HCT116 (cell line): ENCODE measurements around the gene TBC1D1. TPM values are rescaled to one million over a fixed set of nuclear protein-coding genes. Genes with fewer than 3 reads are reported as not detected.

ENCODE experiments used
- ATAC-seq: fragments of 200-7000 bp; cut with Tn5 transposase; 2 replicates; pipeline ENCODE4 v1.9.1; 2020; ENCODE audit warnings: mild to moderate bottlenecking, moderate library complexity
- BruUV-seq: library from RNA; stranded (reverse); fragments of 400-500 nt; replicated peaks from 2 replicates; lab custom pipeline; 2021; lab: Mats Ljungman, UMichigan
- CTCF ChIA-PET: fragments of 300-600 bp; sonication (Branson Sonifier 250); formaldehyde crosslinking; loops from one replicate; lab custom pipeline; 2021; ENCODE audit warnings: antibody characterized with exemption; lab: Charles Lee
- POLR2A ChIA-PET: fragments of 300-600, 350-600 bp; sonication (Branson Sonifier 250); formaldehyde crosslinking; loops from one replicate; lab custom pipeline; 2021; ENCODE audit warnings: antibody characterized with exemption; lab: Charles Lee
- RAD21 ChIA-PET, 2 experiments: fragments of 300-600 bp; sonication (Branson Sonifier 250); formaldehyde crosslinking; loops; one replicate each; lab custom pipeline; 2023; ENCODE audit warnings: low total read pairs in 2 of 2; ENCODE audit not compliant: uncharacterized antibody in 2 of 2, unreplicated experiment in 2 of 2, low non-redundant PET in 1 of 2; lab: Charles Lee
- DNase-seq: peaks from one replicate; pipeline ENCODE4 v3.0.0-alpha.2; 2010; ENCODE audit warnings: low read depth, low spot score
- H2AFZ ChIP-seq: fragments of 200-600 bp; shearing (Covaris generic), sonication (generic); 2 replicates; pipeline ENCODE4 v1.6.1; 2017; ENCODE audit warnings: low read depth, mixed run types, mixed read lengths, antibody characterized with exemption, low read length; ENCODE audit not compliant: poor library complexity, severe bottlenecking
- H3K27ac ChIP-seq: 2 replicates; pipeline ENCODE4 v1.5.1; 2012; ENCODE audit warnings: low read depth, low read length
- H3K27me3 ChIP-seq: fragments of 200-600 bp; sonication (generic); 2 replicates; pipeline ENCODE4 v1.6.1; 2016; ENCODE audit warnings: mixed run types, low read length, mixed read lengths; ENCODE audit not compliant: insufficient read depth
- H3K36me3 ChIP-seq, 2 experiments: fragments of 200-500 bp in 1 of 2; fragments of 200-600 bp in 1 of 2; sonication (Bioruptor generic) in 1 of 2; sonication (generic) in 1 of 2; 2 replicates each; pipeline versions ENCODE4 v1.5.1 to v1.6.1; 2014 to 2016; ENCODE audit warnings: low read length in 2 of 2, inconsistent platforms in 1 of 2, mixed read lengths in 1 of 2, mixed run types in 1 of 2; ENCODE audit not compliant: insufficient read depth in 2 of 2, control insufficient read depth in 1 of 2
- H3K4me1 ChIP-seq, 2 experiments: fragments of 200-600 bp in 1 of 2; sonication (generic) in 1 of 2; 2 replicates each; pipeline versions ENCODE4 v1.5.1 to v1.6.1; 2012 to 2017; ENCODE audit warnings: low read length in 2 of 2, inconsistent platforms in 1 of 2, mild to moderate bottlenecking in 1 of 2, mixed read lengths in 1 of 2, mixed run types in 1 of 2, moderate library complexity in 1 of 2; ENCODE audit not compliant: insufficient read depth in 2 of 2, control insufficient read depth in 1 of 2
- H3K4me2 ChIP-seq: fragments of 200-600 bp; sonication (generic); 2 replicates; pipeline ENCODE4 v1.6.1; 2017; ENCODE audit warnings: mixed run types, low read length, mixed read lengths
- H3K4me3 ChIP-seq, 2 experiments: fragments of 200-600 bp in 1 of 2; sonication (generic) in 1 of 2; replicated peaks in 1 of 2; 2 replicates each; pipeline ENCODE4 v1.5.1; 2011 to 2016; ENCODE audit warnings: low read length in 2 of 2, control low read depth in 1 of 2, low read depth in 1 of 2, mild to moderate bottlenecking in 1 of 2, mixed read lengths in 1 of 2, mixed run types in 1 of 2
- H3K79me2 ChIP-seq: fragments of 200-600 bp; sonication (generic); 2 replicates; pipeline ENCODE4 v1.6.1; 2017; ENCODE audit warnings: mild to moderate bottlenecking, mixed run types, low read length, moderate library complexity, mixed read lengths; ENCODE audit not compliant: insufficient read depth
- H3K9ac ChIP-seq: fragments of 200-600 bp; sonication (generic); 2 replicates; pipeline ENCODE4 v1.6.1; 2016; ENCODE audit warnings: low read length, mixed read lengths
- H3K9me2 ChIP-seq: fragments of 200-600 bp; sonication (generic), shearing (Covaris generic); 2 replicates; pipeline ENCODE4 v1.6.1; 2017; ENCODE audit warnings: mixed run types, mild to moderate bottlenecking, moderate library complexity; ENCODE audit not compliant: insufficient read depth
- H3K9me3 ChIP-seq, 2 experiments: fragments of 200-500 bp in 1 of 2; fragments of 200-600 bp in 1 of 2; sonication (Bioruptor generic) in 1 of 2; sonication (generic) in 1 of 2; 2 replicates each; pipeline ENCODE4 v1.6.1; 2014 to 2017; ENCODE audit warnings: low read length in 2 of 2, mixed read lengths in 2 of 2, inconsistent platforms in 1 of 2, low read depth in 1 of 2, mild to moderate bottlenecking in 1 of 2, mixed run types in 1 of 2, moderate library complexity in 1 of 2; ENCODE audit not compliant: control insufficient read depth in 1 of 2, insufficient read depth in 1 of 2
- H4K20me1 ChIP-seq: fragments of 200-600 bp; sonication (generic), shearing (Covaris generic); 2 replicates; pipeline ENCODE4 v1.6.1; 2017; ENCODE audit warnings: mixed run types, mild to moderate bottlenecking, moderate library complexity; ENCODE audit not compliant: insufficient read depth
- CBX3 ChIP-seq: IDR thresholded peaks from 2 replicates; pipeline ENCODE4 v1.6.1; 2012; ENCODE audit warnings: low read depth
- CEBPB ChIP-seq: IDR thresholded peaks from 2 replicates; pipeline ENCODE4 v1.6.1; 2012; ENCODE audit warnings: low read depth
- CTCF ChIP-seq, 3 experiments: fragments of 200-600 bp in 1 of 3; sonication (generic) in 1 of 3; IDR thresholded peaks in 2 of 3; conservative IDR thresholded peaks in 1 of 3; 2 replicates each; pipeline ENCODE4 v1.5.1; 2012 to 2017; ENCODE audit warnings: low read depth in 2 of 3, low read length in 2 of 3, antibody characterized with exemption in 1 of 3, borderline replicate concordance in 1 of 3, control low read depth in 1 of 3, mild to moderate bottlenecking in 1 of 3, mixed read lengths in 1 of 3, mixed run types in 1 of 3, moderate library complexity in 1 of 3; ENCODE audit not compliant: insufficient read depth in 1 of 3
- EGR1 ChIP-seq: IDR thresholded peaks from 2 replicates; pipeline ENCODE4 v1.6.1; 2012; ENCODE audit warnings: low read depth
- ELF1 ChIP-seq: IDR thresholded peaks from 2 replicates; pipeline ENCODE4 v1.6.1; 2012; ENCODE audit warnings: low read depth, borderline replicate concordance
- EZH2 ChIP-seq: fragments of 200-600 bp; sonication (generic); IDR thresholded peaks from 2 replicates; pipeline ENCODE4 v1.6.1; 2017; ENCODE audit warnings: antibody characterized with exemption, mixed run types
- FOSL1 ChIP-seq: IDR thresholded peaks from 2 replicates; pipeline ENCODE4 v1.6.1; 2012; ENCODE audit warnings: low read depth
- JUND ChIP-seq: IDR thresholded peaks from 2 replicates; pipeline ENCODE4 v1.6.1; 2012
- MAX ChIP-seq: IDR thresholded peaks from 2 replicates; pipeline ENCODE4 v1.6.1; 2012
- POLR2AphosphoS5 ChIP-seq: IDR thresholded peaks from 2 replicates; pipeline ENCODE4 v1.6.1; 2011; ENCODE audit warnings: mild to moderate bottlenecking, low read depth, low read length, moderate library complexity
- RAD21 ChIP-seq: IDR thresholded peaks from 2 replicates; pipeline ENCODE4 v1.6.1; 2012; ENCODE audit warnings: low read depth, mild to moderate bottlenecking
- SIN3A ChIP-seq: IDR thresholded peaks from 2 replicates; pipeline ENCODE4 v1.6.1; 2012; ENCODE audit warnings: low read depth
- SP1 ChIP-seq: IDR thresholded peaks from 2 replicates; pipeline ENCODE4 v1.6.1; 2012; ENCODE audit warnings: low read depth
- TCF7L2 ChIP-seq: IDR thresholded peaks from 2 replicates; pipeline ENCODE4 v1.7.0; 2011; ENCODE audit warnings: borderline replicate concordance, inconsistent platforms; ENCODE audit not compliant: insufficient read depth, insufficient read length; ENCODE audit errors: extremely low read depth
- YY1 ChIP-seq: IDR thresholded peaks from 2 replicates; pipeline ENCODE4 v1.6.1; 2011; ENCODE audit warnings: low read length, low read depth, moderate library complexity, mild to moderate bottlenecking; ENCODE audit not compliant: insufficient replicate concordance; ENCODE audit errors: extremely low read depth
- ZBTB33 ChIP-seq: IDR thresholded peaks from 2 replicates; pipeline ENCODE4 v1.6.1; 2011; ENCODE audit warnings: mild to moderate bottlenecking, low read length, moderate library complexity; ENCODE audit not compliant: insufficient replicate concordance; ENCODE audit errors: extremely low read depth
- ZFX ChIP-seq: fragments of 450-650 bp; IDR thresholded peaks from 2 replicates; pipeline ENCODE4 v1.6.1; 2017
- ZNF274 ChIP-seq: fragments of 200-500 bp; sonication (Bioruptor generic); IDR thresholded peaks from 2 replicates; pipeline ENCODE4 v1.6.1; 2014; ENCODE audit warnings: mild to moderate bottlenecking, low read depth, low read length, inconsistent platforms
- intact Hi-C: fragments of 100-400 bp; cut with micrococcal nuclease; formaldehyde crosslinking; loops from 2 replicates; pipeline ENCODE4 v1.10.0; 2022
- total RNA-seq: library from RNA; stranded (reverse); gene quantifications from one replicate; pipeline ENCODE4 v1.2.1, GENCODE V29; 2021; ENCODE audit not compliant: unreplicated experiment
- TF ChIP-seq, protein P1 (sequence below): IDR thresholded peaks from 2 replicates; pipeline ENCODE4 v1.6.1; 2012
- TF ChIP-seq, protein P2 (sequence below): IDR thresholded peaks from 2 replicates; pipeline ENCODE4 v1.6.1; 2012; ENCODE audit warnings: low read depth

The TBC1D1 gene
- total RNA-seq, 1 experiment from 2014 or later: 82.7 TPM

DNA sequence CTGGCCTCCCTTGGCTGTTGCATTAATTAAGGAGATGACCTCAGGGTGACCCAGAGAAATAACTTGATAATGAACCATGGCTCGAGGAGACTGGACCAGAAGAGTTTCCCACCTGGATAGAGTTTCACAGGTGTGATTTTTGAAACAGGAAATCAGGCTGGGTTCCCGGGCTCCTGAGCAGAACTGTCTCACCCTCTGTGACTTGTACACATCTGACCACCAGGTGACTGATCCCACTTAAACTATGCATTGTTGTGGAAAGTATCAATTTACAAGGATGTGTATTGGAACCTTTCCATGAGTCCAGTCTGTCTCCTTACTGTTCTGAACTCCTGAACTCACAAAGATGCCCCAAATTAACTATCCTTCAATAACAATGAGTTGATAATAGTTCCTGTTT lies 289.6 kb downstream of the TBC1D1 start:
- Histone ChIP-seq H3K9me3 (no peaks in the 10 kb centered on the region), H3K4me2 (peak overlapping the region; percentile 37), H3K4me3 (no peak overlapping the region), H3K27ac (0 out of 2 replicates have a peak overlapping the region, but pooled peaks have one; percentile 6), H3K4me1 (peaks cover 15 to 18% of the 10 kb centered on the region in 2 experiments), H3K9ac (no peak overlapping the region), H3K9me2 (no peaks in the 10 kb centered on the region), H2AFZ (peak overlapping the region; percentile 37), H3K36me3 (no peaks in the 10 kb centered on the region), H3K79me2 (no peaks in the 10 kb centered on the region), H3K27me3 (no peaks in the 10 kb centered on the region), H4K20me1 (no peaks in the 10 kb centered on the region)
- no TSS peak for BruUV-seq
- ChIA-PET POLR2A (interaction anchor here (0.9 to 2.3 kb wide), 6 partner anchors 138 to 579 kb away, joined by 3 to 10 read pairs (median 6); no protein-coding TSS in a partner anchor), RAD21 (interaction anchor here (0.9 to 2.6 kb wide), 13 partner anchors 9 to 602 kb away, joined by 3 to 16 read pairs (median 4); partner anchors contain the start of gene TLR10 (in 1 of the 2)), CTCF (interaction anchor here (0.8 to 4.5 kb wide), 22 partner anchors 8 to 675 kb away, joined by 3 to 93 read pairs (median 4); partner anchors contain the start of gene TLR10)
- DNase-seq (no peak), ATAC-seq (peak; percentile 65)
- intact Hi-C loops: loop anchor here (1.0 to 5.0 kb wide), 2 partner anchors 495 to 677 kb away; partner anchors contain the start of gene TLR6
- TF ChIP-seq TCF7L2: no peak
- no peak for TF ChIP-seq SP1
- TF ChIP-seq EGR1: no peak
- TF ChIP-seq ZBTB33: no peak
- TF ChIP-seq FOSL1: no peak
- no peak for TF ChIP-seq MAX
- TF ChIP-seq, protein P1, sequence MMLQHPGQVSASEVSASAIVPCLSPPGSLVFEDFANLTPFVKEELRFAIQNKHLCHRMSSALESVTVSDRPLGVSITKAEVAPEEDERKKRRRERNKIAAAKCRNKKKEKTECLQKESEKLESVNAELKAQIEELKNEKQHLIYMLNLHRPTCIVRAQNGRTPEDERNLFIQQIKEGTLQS: no peak
- TF ChIP-seq, protein P2, sequence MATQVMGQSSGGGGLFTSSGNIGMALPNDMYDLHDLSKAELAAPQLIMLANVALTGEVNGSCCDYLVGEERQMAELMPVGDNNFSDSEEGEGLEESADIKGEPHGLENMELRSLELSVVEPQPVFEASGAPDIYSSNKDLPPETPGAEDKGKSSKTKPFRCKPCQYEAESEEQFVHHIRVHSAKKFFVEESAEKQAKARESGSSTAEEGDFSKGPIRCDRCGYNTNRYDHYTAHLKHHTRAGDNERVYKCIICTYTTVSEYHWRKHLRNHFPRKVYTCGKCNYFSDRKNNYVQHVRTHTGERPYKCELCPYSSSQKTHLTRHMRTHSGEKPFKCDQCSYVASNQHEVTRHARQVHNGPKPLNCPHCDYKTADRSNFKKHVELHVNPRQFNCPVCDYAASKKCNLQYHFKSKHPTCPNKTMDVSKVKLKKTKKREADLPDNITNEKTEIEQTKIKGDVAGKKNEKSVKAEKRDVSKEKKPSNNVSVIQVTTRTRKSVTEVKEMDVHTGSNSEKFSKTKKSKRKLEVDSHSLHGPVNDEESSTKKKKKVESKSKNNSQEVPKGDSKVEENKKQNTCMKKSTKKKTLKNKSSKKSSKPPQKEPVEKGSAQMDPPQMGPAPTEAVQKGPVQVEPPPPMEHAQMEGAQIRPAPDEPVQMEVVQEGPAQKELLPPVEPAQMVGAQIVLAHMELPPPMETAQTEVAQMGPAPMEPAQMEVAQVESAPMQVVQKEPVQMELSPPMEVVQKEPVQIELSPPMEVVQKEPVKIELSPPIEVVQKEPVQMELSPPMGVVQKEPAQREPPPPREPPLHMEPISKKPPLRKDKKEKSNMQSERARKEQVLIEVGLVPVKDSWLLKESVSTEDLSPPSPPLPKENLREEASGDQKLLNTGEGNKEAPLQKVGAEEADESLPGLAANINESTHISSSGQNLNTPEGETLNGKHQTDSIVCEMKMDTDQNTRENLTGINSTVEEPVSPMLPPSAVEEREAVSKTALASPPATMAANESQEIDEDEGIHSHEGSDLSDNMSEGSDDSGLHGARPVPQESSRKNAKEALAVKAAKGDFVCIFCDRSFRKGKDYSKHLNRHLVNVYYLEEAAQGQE: no peak
- no peak for TF ChIP-seq POLR2AphosphoS5
- TF ChIP-seq ZNF274: no peak
- no peak for TF ChIP-seq EZH2
- TF ChIP-seq ELF1: no peak
- no peak; the same call in 1 of the 2 replicates for TF ChIP-seq RAD21
- TF ChIP-seq SIN3A: no peak
- TF ChIP-seq JUND: no peak
- no peak for TF ChIP-seq ZFX
- TF ChIP-seq CBX3: no peak
- TF ChIP-seq YY1: no peak
- no peak for TF ChIP-seq CEBPB
- TF ChIP-seq CTCF (IDR thresholded peaks at IDR 0.05 in 2 of 3, conservative IDR thresholded peaks at IDR 0.05 in 1 of 3; ENCODE audit: borderline replicate concordance in 1 of 3, insufficient read depth in 1 of 3, low read depth in 2 of 3, low read length in 2 of 3): no peak; a peak in 2 of 6 replicates
